ELF-1 (cell line): Measurements from ENCODE around the gene CDCA4.

Experiments used
- DNase-seq: peaks from one replicate; pipeline ENCODE4 v3.0.0-alpha.2; 2016; ENCODE audit warnings: low read depth, low spot score

Gene CDCA4

GRCh38 chr14:104975481-104976197, 45.2 kb downstream of the CDCA4 start:
- DNase-seq = no peak

- no peak for DNase-seq
Measured at GRCh38 chr14:104974665-104975390, 46.1 kb downstream of the CDCA4 start.

GRCh38 chr14:104974146-104974541, 46.7 kb downstream of the CDCA4 start:
- no peak for DNase-seq

DNA sequence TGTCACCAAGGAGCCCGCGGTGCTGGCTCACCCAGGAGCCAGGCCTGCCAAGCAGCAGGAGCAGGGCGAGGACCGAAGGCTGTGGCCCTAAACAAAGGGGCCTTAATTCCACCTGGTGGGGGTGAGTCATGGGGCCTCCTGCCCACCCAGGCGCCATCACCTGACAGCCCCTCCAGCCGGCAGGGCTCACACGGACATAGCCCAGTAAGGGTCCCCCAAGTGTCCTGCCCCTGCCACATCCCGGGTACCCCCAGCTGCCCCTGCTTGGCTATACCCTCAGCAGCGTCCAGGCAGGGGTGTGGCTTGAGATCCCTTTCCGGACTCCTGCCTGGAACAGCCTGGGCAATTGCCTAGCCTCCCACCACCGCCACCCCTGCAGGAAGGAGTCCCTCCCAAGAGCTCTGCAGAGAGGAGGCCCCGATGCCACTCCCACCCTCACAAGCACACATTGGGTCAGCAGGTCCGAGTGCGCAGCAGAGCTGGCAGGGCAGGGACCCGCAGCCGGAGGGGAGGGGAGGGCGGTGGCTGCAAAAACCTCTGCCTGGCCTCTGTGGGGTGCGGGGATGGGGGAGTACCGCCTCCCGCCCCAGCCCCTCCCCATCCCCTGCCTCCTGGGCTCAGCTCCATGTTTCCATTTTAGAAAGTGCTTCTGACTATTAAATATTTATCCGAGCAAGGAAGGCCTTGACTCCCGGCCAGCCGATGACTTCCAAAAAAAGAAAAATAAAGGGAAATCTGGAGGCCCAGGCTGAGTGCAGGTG, 47.3 kb downstream of the CDCA4 start:
- DNase-seq = no peak

GRCh38 chr14:104973135-104973384, 47.8 kb downstream of the CDCA4 start:
- DNase-seq = peak; percentile 88

DNA sequence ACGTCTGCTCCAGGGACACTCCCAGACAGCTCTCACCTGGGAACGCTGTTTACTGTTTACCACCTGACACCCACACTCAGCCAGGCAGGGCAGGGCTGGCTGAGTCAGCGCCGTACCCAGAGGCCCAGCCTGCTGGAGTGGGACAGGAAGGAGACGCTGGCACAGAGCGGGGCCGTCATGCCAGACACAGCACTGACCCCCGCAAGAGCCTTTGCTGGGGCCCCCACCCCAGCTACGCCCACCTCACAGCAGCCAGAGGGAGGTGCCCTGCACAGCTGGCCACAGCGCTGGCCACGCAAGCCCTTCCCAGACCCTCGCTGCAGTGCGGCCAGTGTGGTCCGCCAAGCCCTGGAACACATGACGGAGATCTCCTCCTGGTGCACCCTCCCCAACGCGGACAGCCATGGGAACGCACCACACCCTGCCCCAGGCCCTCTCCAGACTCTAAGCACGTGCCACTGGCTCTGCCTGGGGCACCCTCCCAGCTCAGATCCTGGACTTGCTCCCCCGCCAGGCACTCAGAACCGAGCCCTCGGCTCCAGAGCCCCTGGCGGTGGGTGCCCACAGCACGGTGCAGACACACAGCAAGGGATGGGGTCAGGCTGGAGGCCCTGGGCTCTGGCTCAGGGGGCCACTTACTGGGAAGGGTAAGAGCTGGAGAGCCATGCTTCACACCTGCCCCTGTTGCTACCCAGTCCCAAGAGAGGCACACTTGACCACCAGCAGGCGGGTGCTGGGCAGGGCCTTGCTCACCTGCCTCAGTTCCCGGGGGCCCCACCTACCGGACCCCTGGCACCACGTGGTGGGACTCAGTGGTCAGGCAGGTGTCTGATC, 48.4 kb downstream of the CDCA4 start:
- DNase-seq = peak; percentile 45

DNA sequence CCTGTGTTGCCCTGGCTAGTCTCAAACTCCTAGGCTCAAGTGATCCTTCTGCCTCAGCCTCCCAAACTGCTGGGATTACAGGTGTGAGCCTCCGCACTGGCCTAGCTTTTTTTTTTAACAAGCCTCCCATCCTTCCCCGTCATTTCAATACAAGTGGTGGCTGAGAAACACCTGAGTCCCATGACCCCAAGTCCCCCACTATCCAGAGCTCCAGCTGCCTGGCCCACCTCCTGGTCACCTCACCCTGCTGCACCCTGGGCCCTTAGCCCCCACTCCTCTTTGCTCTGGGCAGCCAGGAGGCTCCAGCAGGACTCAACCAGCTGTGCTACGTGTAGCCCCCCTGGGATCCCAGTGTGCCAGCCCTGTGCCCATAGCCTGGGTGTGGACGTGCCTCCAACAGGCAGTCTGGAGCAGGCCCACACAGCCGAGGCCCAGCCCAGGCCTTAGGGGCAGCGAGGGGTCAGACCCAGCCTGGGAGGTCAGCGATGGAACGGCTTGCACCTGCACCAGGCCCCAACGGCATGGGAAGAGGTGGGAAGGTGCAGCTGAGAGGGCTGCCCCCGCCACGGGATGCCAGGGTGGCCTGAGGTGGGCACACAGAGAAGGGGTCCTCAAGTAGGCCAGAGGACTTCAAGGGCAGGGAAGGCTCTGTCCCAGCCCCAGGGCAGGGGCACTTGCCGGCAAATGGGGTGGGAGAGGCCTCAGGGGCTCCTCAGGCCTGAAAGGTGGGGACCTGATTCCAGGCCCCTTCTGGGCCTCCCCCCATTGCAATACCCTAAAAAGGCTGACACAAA, 49.2 kb downstream of the CDCA4 start:
- no peak for DNase-seq

DNA sequence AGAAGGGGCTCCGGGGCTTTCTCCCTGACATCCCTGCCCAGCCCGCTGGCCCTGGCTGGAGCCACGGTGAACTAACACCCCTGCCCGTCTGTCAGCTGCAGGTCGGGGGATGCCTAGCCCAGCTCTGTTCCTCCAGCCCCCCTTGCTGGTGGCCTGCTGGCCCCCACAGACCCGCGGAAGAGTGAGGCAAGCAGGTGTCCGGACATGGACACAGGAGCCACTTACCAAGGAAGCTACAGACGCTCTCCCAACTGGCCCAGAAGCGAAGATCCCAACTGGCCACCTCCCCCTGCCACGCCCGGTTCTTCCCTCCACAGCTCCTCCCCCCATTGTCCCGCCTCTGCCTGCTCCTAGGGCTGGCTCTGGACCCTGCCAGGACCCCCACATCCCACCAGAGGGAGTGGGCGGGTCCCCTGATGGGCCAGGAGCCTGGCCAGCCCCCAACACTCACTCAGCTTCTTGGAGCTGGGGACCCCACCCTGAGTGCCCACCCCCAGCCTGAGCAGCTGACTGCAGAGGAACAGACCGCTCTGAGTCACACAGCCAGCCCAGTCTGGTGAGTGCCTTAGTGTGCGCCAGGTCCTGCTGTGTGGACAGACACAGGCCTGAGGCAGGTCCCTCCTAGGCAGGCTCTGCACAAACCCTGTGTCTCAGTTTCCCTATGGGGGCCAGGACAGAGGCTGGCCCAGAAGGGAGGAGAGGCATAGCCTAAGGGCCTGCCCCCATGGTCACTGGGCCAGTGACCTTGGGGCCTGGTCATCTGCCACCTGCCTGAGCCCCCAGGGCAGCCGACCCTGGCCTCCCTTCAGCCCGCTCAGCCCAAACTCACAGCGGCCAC, 50.4 kb downstream of the CDCA4 start:
- peak; percentile 66 for DNase-seq

DNA sequence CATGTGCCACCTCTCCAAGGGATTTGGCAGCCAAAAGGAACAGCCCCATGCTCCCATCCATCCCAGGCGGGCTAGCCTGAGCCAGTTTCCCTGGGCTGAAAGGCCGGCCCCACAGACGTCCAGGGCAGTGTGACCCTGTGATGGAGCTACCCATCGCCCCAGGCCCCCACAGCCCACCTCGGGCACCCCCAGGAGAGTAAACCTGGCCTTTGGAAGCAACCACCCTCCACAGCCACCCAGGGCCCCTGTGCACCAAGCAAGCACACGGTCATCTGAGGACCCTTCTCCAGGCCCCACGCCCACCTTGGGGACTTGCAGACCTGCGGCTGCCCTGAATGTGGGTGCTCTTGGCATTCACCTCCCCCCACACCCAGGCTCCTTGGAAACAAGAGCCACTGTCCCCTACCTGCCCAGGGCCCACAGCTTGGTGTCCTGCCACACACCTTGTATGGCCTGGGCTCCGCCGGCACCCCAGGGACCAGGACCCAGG, 51.1 kb downstream of the CDCA4 start:
- DNase-seq = no peak

DNA sequence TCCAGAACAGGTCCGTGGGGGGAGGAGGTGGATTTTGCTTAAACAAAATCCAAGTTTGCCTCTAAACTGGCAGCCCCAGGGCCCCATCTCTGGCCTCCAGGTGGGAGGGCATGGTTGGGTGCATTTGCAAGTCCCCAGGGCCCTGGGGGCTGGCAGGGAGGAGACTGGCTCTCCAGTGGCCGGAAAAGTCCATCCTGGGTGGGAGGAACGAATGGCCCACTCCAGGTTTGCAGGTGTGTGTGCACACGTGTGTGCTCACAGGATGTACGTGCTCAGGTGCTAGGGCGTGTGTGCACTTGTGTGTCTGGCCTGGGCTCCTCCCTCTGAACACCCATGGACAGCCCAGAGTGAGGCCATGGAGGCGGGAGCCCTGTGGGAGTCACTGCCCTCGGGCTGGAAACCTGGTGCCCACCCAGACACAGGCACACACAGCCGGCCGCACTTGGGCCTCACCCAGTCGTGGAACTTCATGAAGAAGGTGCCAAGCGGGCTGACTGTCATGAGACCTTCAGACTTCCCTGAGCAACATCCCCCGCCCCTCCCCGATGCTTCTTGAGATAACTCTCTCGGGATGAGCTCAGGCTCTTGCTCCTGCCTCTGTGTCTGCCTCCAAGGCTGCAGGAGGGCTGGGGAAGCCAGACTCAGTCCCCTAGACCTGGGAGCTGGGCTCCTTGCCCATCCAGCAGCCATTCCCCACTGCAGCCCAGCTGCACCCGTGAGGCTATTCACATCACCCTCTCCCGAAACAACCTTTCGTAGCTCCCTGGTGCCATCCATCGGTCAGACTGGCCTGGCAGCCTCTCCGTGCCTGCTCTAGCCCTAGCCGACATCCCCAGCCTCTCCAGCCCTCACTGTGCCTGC, 52.1 kb downstream of the CDCA4 start:
- peak; percentile 56 for DNase-seq

DNA sequence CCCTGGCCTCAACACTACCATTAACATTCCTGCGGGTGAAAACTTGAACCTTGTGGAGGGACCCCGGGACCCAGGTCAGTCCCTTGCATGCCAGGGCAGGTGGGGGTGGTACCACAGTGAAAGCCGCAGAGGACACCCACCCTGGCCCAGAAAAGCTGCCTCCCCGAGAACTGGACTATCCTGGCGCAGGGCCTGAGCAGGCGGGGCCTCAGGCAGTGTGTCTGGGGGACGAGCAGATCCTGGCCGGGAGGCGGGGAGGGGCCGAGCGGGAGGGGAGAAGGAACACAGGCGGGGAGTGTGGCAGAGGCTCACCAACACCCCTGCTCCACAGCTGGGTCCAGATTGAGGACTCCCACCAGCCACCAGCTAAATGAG, 52.7 kb downstream of the CDCA4 start:
- DNase-seq = peak; percentile 54

- peak; percentile 68 for DNase-seq
Measured at GRCh38 chr14:104967386-104968152, 53.3 kb downstream of the CDCA4 start.

- no peak for DNase-seq
Measured at GRCh38 chr14:104966981-104967385, 53.9 kb downstream of the CDCA4 start.

- DNase-seq = no peak
Measured at GRCh38 chr14:104966261-104966865, 54.5 kb downstream of the CDCA4 start.

GRCh38 chr14:104965561-104966231, 55.2 kb downstream of the CDCA4 start:
- no peak for DNase-seq

- DNase-seq = no peak
Measured at GRCh38 chr14:104964546-104964945, 56.3 kb downstream of the CDCA4 start.
